Fibroblast of lung (primary cell): Measurements from ENCODE around the gene CBFA2T3. TPM values are rescaled to one million over a fixed set of nuclear protein-coding genes. Genes with fewer than 3 reads are reported as not detected.

Experiments used
- DNase-seq, 2 donors: peaks; one replicate each; pipeline versions ENCODE4 v3.0.0 to v3.0.0-alpha.2; 2010; ENCODE audit warnings: low read depth in 2 of 2
- H2AFZ ChIP-seq: 2 replicates; pipeline ENCODE4 v1.5.1; 2012; ENCODE audit warnings: low read length, control low read depth, inconsistent platforms
- H3K27ac ChIP-seq: 2 replicates; pipeline ENCODE4 v1.5.1; 2011; ENCODE audit warnings: low read length, control low read depth; ENCODE audit not compliant: insufficient read depth
- H3K27me3 ChIP-seq: 2 replicates; pipeline ENCODE4 v1.5.1; 2011; ENCODE audit warnings: mild to moderate bottlenecking, low read length; ENCODE audit not compliant: control insufficient read depth, insufficient read depth
- H3K36me3 ChIP-seq: 2 replicates; pipeline ENCODE4 v1.5.1; 2011; ENCODE audit warnings: low read length; ENCODE audit not compliant: control insufficient read depth, insufficient read depth
- H3K4me1 ChIP-seq: 2 replicates; pipeline ENCODE4 v1.5.1; 2011; ENCODE audit warnings: low read length; ENCODE audit not compliant: control insufficient read depth, insufficient read depth; ENCODE audit errors: extremely low read depth
- H3K4me2 ChIP-seq: 2 replicates; pipeline ENCODE4 v1.5.1; 2011; ENCODE audit warnings: low read length, control low read depth; ENCODE audit not compliant: insufficient read depth; ENCODE audit errors: extremely low read depth
- H3K4me3 ChIP-seq, 4 experiments: fragments of 200-600 bp in 1 of 4; sonication (generic) in 1 of 4; replicated peaks in 1 of 4; 2 replicates each; pipeline ENCODE4 v1.5.1; 2011 to 2016; ENCODE audit warnings: low read length in 4 of 4, low read depth in 3 of 4, mild to moderate bottlenecking in 3 of 4, control low read depth in 2 of 4, inconsistent platforms in 1 of 4, mixed read lengths in 1 of 4; ENCODE audit not compliant: insufficient read depth in 1 of 4; ENCODE audit errors: control extremely low read depth in 1 of 4
- H3K79me2 ChIP-seq: 2 replicates; pipeline ENCODE4 v1.5.1; 2012; ENCODE audit warnings: mild to moderate bottlenecking, low read length, inconsistent platforms; ENCODE audit not compliant: control insufficient read depth, insufficient read depth
- H3K9ac ChIP-seq: 2 replicates; pipeline ENCODE4 v1.5.1; 2011; ENCODE audit warnings: mild to moderate bottlenecking, low read length, control low read depth; ENCODE audit not compliant: insufficient read depth
- H3K9me3 ChIP-seq: 2 replicates; pipeline ENCODE4 v1.5.1; 2012; ENCODE audit warnings: low read depth, low read length; ENCODE audit not compliant: control insufficient read depth, insufficient read depth
- H4K20me1 ChIP-seq: 2 replicates; pipeline ENCODE4 v1.5.1; 2011; ENCODE audit warnings: low read length; ENCODE audit not compliant: control insufficient read depth, insufficient read depth; ENCODE audit errors: extremely low read depth
- EZH2 ChIP-seq: IDR thresholded peaks from 2 replicates; pipeline ENCODE4 v1.5.1; 2012; ENCODE audit warnings: low read length, control low read depth, mild to moderate bottlenecking; ENCODE audit errors: missing control alignments
- polyA plus RNA-seq, 2 donors: library from polyadenylated mRNA; depleted of rRNA in 1 of 2; stranded (reverse) in 1 of 2; unstranded in 1 of 2; fragments of >200 nt; gene quantifications; 2 replicates each; pipeline ENCODE4 v1.2.1, GENCODE V29; 2011 to 2012; ENCODE audit warnings: missing spikeins in 1 of 2
- total RNA-seq: library from RNA; depleted of rRNA; stranded (reverse); fragments of >200 nt; gene quantifications from 2 replicates; pipeline ENCODE4 v1.2.1, GENCODE V29; 2014
- TF ChIP-seq, protein P1 (sequence below), 2 donors: IDR thresholded peaks in 1 of 2; conservative IDR thresholded peaks in 1 of 2; 1 replicate in 1 of 2; 2 replicates in 1 of 2; pipeline ENCODE4 v1.5.1; 2011 to 2012; ENCODE audit warnings: low read length in 2 of 2, control low read depth in 1 of 2, inconsistent platforms in 1 of 2, low read depth in 1 of 2, mild to moderate bottlenecking in 1 of 2

The CBFA2T3 gene
- total and polyA plus RNA-seq, 2 donors (not counting 1 experiment from before 2014, with no cell fraction given), result under 0.01 to 0.05 TPM

DNA sequence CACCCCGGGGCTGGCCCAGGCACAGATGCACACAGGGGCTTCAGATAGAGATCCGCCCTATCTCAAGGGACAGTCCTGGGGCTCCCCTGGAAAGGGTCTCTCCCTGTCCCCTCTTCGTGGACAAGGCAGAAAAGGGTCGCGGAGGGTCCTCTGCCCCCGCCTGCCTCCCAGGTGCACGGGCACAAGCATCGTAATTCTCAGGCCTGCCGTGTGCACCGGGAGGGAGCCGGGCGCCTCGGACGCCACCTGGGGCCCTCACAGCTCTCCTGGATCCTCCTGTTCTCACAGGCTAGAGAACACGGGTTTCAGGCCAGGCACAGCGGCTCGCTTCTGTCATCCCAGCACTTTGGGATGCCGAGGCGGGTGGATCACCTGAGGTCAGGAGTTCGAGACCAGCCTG lies 98.7 kb downstream of the CBFA2T3 start:
- no peaks in the 10 kb centered on the region for H3K79me2 ChIP-seq
- H3K4me2 ChIP-seq, result no peak overlapping the region
- no peaks in the 10 kb centered on the region for H3K36me3 ChIP-seq
- H3K9me3 ChIP-seq, result no peaks in the 10 kb centered on the region
- H3K4me3 ChIP-seq, result no peak overlapping the region
- H3K27ac ChIP-seq, result no peak overlapping the region
- H3K4me1 ChIP-seq, result no peaks in the 10 kb centered on the region
- TF ChIP-seq, protein P1, sequence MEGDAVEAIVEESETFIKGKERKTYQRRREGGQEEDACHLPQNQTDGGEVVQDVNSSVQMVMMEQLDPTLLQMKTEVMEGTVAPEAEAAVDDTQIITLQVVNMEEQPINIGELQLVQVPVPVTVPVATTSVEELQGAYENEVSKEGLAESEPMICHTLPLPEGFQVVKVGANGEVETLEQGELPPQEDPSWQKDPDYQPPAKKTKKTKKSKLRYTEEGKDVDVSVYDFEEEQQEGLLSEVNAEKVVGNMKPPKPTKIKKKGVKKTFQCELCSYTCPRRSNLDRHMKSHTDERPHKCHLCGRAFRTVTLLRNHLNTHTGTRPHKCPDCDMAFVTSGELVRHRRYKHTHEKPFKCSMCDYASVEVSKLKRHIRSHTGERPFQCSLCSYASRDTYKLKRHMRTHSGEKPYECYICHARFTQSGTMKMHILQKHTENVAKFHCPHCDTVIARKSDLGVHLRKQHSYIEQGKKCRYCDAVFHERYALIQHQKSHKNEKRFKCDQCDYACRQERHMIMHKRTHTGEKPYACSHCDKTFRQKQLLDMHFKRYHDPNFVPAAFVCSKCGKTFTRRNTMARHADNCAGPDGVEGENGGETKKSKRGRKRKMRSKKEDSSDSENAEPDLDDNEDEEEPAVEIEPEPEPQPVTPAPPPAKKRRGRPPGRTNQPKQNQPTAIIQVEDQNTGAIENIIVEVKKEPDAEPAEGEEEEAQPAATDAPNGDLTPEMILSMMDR (conservative IDR thresholded peaks at IDR 0.05 in 1 of 2, IDR thresholded peaks at IDR 0.05 in 1 of 2; ENCODE audit: low read depth in 1 of 2, low read length in 2 of 2), result no peak
- no peak for TF ChIP-seq EZH2
- DNase-seq, result no peak
- no peaks in the 10 kb centered on the region for H4K20me1 ChIP-seq
- H3K9ac ChIP-seq, result no peak overlapping the region
- H2AFZ ChIP-seq, result no peak overlapping the region
- no peaks in the 10 kb centered on the region for H3K27me3 ChIP-seq

- Histone ChIP-seq H3K9me3 (no peaks in the 10 kb centered on the region), H3K27ac (no peak overlapping the region), H3K36me3 (no peaks in the 10 kb centered on the region), H3K4me3 (no peak overlapping the region), H3K9ac (no peak overlapping the region), H3K27me3 (no peaks in the 10 kb centered on the region), H3K4me1 (no peaks in the 10 kb centered on the region), H3K4me2 (no peak overlapping the region), H4K20me1 (no peaks in the 10 kb centered on the region), H2AFZ (no peak overlapping the region), H3K79me2 (no peaks in the 10 kb centered on the region)
- no peak for DNase-seq
- no peak for TF ChIP-seq EZH2
- TF ChIP-seq, protein P1 (conservative IDR thresholded peaks at IDR 0.05 in 1 of 2, IDR thresholded peaks at IDR 0.05 in 1 of 2; ENCODE audit: low read depth in 1 of 2, low read length in 2 of 2), result no peak
Measured at GRCh38 chr16:88877564-88878289, 99.3 kb downstream of the CBFA2T3 start.

GRCh38 chr16:88876942-88877526 lies 100.0 kb downstream of the CBFA2T3 start:
- no peak overlapping the region for H3K4me3 ChIP-seq
- H3K4me2 ChIP-seq, result no peak overlapping the region
- H3K27ac ChIP-seq, result no peak overlapping the region
- H3K36me3 ChIP-seq, result no peaks in the 10 kb centered on the region
- DNase-seq, result no peak
- H3K9ac ChIP-seq, result no peak overlapping the region
- peaks cover under 1% of the 10 kb centered on the region for H3K27me3 ChIP-seq
- H2AFZ ChIP-seq, result no peak overlapping the region
- no peaks in the 10 kb centered on the region for H3K9me3 ChIP-seq
- no peaks in the 10 kb centered on the region for H3K4me1 ChIP-seq
- no peaks in the 10 kb centered on the region for H3K79me2 ChIP-seq
- no peaks in the 10 kb centered on the region for H4K20me1 ChIP-seq
- TF ChIP-seq, protein P1 (conservative IDR thresholded peaks at IDR 0.05 in 1 of 2, IDR thresholded peaks at IDR 0.05 in 1 of 2; ENCODE audit: low read depth in 1 of 2, low read length in 2 of 2), result no peak
- TF ChIP-seq EZH2, result no peak
